ENCODE measurements around the gene YDJC. TPM values are rescaled to one million over a fixed set of nuclear protein-coding genes. Genes with fewer than 3 reads are reported as not detected.

YDJC gene
- total RNA-seq, 4 donors from 2014 or later = 5.2 to 10.8 (median 6.3) TPM

- H3K9me3 ChIP-seq = no peaks in the 10 kb centered on the region
- TF ChIP-seq CTCF (IDR thresholded peaks at IDR 0.05 in 4 of 5, conservative IDR thresholded peaks at IDR 0.05 in 1 of 5) (no peak), POLR2A (IDR thresholded peaks at IDR 0.05) (no peak)
- no peak overlapping the region for H3K4me3 ChIP-seq
- no peak for ATAC-seq
- in situ Hi-C loops (cut with MboI; ENCODE audit: low sequenced_read_pairs in 4 of 4) (no loop called here), intact Hi-C loops (cut with DNase I; ENCODE audit: low total_unique reads) (no loop called here)
- no peak for DNase-seq
- no peaks in the 10 kb centered on the region for H3K27me3 ChIP-seq
- no peak overlapping the region for H3K27ac ChIP-seq
- H3K4me1 ChIP-seq = no peaks in the 10 kb centered on the region
- H3K36me3 ChIP-seq = peaks cover 0 to 60% of the 10 kb centered on the region in 2 donors
These were observed 44.9 kb upstream of the YDJC start for GRCh38 chr22:21674638-21675245.

GRCh38 chr22:21673534-21674321 lies 43.9 kb upstream of the YDJC start:
- H3K4me3 ChIP-seq = no peak overlapping the region
- TF ChIP-seq POLR2A (IDR thresholded peaks at IDR 0.05) = no peak
- TF ChIP-seq CTCF (IDR thresholded peaks at IDR 0.05 in 4 of 5, conservative IDR thresholded peaks at IDR 0.05 in 1 of 5) = no peak
- H3K36me3 ChIP-seq = peaks cover 0 to 60% of the 10 kb centered on the region in 2 donors
- no peak overlapping the region for H3K27ac ChIP-seq
- in situ Hi-C loops (cut with MboI; ENCODE audit: low sequenced_read_pairs in 4 of 4) = no loop called here
- ATAC-seq = no peak
- no peaks in the 10 kb centered on the region for H3K27me3 ChIP-seq
- no peaks in the 10 kb centered on the region for H3K4me1 ChIP-seq
- H3K9me3 ChIP-seq = no peaks in the 10 kb centered on the region
- DNase-seq = no peak
- intact Hi-C loops (cut with DNase I; ENCODE audit: low total_unique reads) = no loop called here

GRCh38 chr22:21672107-21672629 lies 42.3 kb upstream of the YDJC start:
- H3K4me3 ChIP-seq = no peak overlapping the region
- H3K9me3 ChIP-seq = no peaks in the 10 kb centered on the region
- H3K4me1 ChIP-seq = peaks cover 0 to under 1% of the 10 kb centered on the region in 2 donors
- no peak for TF ChIP-seq CTCF (IDR thresholded peaks at IDR 0.05 in 4 of 5, conservative IDR thresholded peaks at IDR 0.05 in 1 of 5)
- no peak for TF ChIP-seq POLR2A (IDR thresholded peaks at IDR 0.05)
- H3K36me3 ChIP-seq = peaks cover 0 to 60% of the 10 kb centered on the region in 2 donors
- ATAC-seq (no peak), DNase-seq (no peak)
- intact Hi-C loops (cut with DNase I; ENCODE audit: low total_unique reads) = no loop called here
- no peak overlapping the region for H3K27ac ChIP-seq
- no peaks in the 10 kb centered on the region for H3K27me3 ChIP-seq
- in situ Hi-C loops (cut with MboI; ENCODE audit: low sequenced_read_pairs in 4 of 4) = no loop called here

GRCh38 chr22:21669026-21669425 lies 39.2 kb upstream of the YDJC start:
- intact Hi-C loops (cut with DNase I; ENCODE audit: low total_unique reads) (loop anchor here (5.0 kb wide), 1 partner anchor 268 kb away; no protein-coding TSS in a partner anchor), in situ Hi-C loops (cut with MboI; ENCODE audit: low sequenced_read_pairs in 4 of 4) (no loop called here)
- Histone ChIP-seq H3K27me3 (no peaks in the 10 kb centered on the region), H3K9me3 (no peaks in the 10 kb centered on the region), H3K27ac (no peak overlapping the region), H3K4me3 (no peak overlapping the region), H3K4me1 (peaks cover 0 to 12% of the 10 kb centered on the region in 2 donors), H3K36me3 (peaks cover 0 to 40% of the 10 kb centered on the region in 2 donors)
- DNase-seq (no peak), ATAC-seq (no peak)
- TF ChIP-seq POLR2A (IDR thresholded peaks at IDR 0.05) = no peak
- no peak for TF ChIP-seq CTCF (IDR thresholded peaks at IDR 0.05 in 4 of 5, conservative IDR thresholded peaks at IDR 0.05 in 1 of 5)

Data from gastrocnemius medialis (tissue), 4 donors.